NCI-H446 (cell line): Measurements from ENCODE around the gene OR8S1.
"Not testable (repeated sequence)": the region's sequence is repeated elsewhere in the genome, so short reads cannot be mapped to it uniquely, and the experiment has no call there.

Experiments used
- DNase-seq, 2 experiments: peaks; one replicate each; lab custom pipeline; 2025; lab: John Stamatoyannopoulos, UW

OR8S1 gene, protein sequence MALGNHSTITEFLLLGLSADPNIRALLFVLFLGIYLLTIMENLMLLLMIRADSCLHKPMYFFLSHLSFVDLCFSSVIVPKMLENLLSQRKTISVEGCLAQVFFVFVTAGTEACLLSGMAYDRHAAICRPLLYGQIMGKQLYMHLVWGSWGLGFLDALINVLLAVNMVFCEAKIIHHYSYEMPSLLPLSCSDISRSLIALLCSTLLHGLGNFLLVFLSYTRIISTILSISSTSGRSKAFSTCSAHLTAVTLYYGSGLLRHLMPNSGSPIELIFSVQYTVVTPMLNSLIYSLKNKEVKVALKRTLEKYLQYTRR

GRCh38 chr12:48525332-48525731 lies at the start of gene OR8S1:
TSS of gene OR8S1 (plus strand) at chr12:48525632. CDS start at chr12:48525632, 0 bp downstream.
- no peak for DNase-seq

- no peak for DNase-seq
These were observed 43.2 kb upstream of the OR8S1 start, which contains the start of gene C12orf54 for GRCh38 chr12:48482198-48482597. TSS of gene C12orf54 (plus strand) at chr12:48482498. CDS start at chr12:48483297, 799 bp downstream.

GRCh38 chr12:48482930-48483329 lies 42.5 kb upstream of the OR8S1 start:
- no peak for DNase-seq

DNA sequence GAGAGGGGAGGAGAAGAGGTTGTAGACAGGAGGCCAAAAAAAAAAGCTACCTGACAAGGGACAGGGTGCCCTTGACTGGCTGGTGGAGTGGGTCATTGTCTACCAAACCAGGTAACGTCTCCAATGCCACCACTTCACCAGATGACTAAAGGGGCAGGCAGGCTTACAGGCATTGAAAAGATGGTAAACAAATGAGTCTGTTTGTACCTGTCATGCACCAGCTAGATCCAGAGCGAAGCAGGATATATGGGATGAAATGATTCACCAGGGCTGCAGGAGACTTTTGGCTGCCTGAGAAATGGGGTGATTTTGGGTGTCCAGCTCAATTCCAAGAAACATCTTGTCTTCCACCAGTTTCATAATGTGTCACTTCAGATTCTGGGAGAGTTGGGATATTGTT lies 39.2 kb upstream of the OR8S1 start:
- no peak for DNase-seq

- DNase-seq: no peak
These were observed 38.8 kb upstream of the OR8S1 start for GRCh38 chr12:48486679-48487078.

- DNase-seq: no peak
These were observed 36.4 kb upstream of the OR8S1 start for GRCh38 chr12:48489012-48489411.

DNA sequence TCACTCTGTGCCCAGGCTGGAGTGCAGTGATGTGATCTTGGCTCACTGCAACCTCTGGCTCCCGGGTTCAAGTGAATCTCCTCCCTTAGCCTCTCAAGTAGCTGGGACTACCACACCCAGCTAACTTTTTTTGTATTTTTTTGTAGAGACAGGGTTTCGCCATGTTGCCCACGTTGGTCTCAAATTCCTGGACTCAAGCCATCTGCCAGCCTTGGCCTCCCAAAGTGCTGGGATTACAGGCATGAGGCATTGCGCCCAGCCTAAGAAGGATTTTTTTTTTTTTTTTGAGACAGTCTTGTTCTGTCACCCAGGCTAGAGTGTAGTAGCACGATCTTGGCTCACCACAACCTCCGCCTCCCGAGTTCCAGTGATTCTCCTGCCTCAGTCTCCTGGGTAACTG lies 36.0 kb upstream of the OR8S1 start:
- DNase-seq: not testable (repeated sequence)

- DNase-seq: not testable (repeated sequence)
These were observed 25.2 kb upstream of the OR8S1 start for GRCh38 chr12:48500281-48500680.

DNA sequence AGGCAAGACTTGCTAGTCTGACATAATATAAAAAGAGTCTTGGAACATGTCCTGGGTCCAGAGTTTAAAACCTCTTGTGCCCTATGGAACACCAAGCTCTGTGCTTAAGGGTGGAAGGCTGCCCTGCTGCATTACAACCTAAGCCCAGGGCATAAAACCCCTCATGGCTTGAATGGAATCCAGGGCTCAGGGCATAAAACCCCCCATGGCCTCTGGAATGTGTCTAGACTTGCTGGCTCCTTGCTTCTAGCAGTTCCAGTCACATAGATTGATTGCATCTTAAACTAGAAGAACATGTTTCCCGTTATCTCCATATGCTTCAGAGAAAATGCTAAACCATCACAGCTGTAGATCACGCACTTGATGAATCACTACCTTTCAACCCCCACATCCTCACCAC lies 18.6 kb upstream of the OR8S1 start:
- not testable (repeated sequence) for DNase-seq

DNA sequence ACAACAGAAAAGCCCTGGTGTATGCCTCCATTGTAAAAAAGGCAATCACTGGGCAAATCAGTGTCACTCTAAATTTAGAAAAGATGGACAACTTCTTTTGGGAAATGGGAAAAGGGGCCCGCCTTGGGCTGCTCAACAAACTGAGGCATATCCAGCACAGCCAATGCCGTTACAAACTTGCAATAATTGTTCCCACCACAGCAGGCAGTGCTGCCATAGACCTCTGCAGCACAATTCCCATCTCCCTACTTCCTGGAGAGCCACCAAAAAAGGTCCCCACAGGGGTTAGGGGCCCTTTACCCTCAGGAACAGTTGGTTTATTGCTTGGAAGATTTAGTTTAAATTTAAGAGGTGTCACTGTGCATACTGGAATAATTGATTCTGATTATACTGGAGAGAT lies 16.4 kb upstream of the OR8S1 start:
- no peak for DNase-seq

DNA sequence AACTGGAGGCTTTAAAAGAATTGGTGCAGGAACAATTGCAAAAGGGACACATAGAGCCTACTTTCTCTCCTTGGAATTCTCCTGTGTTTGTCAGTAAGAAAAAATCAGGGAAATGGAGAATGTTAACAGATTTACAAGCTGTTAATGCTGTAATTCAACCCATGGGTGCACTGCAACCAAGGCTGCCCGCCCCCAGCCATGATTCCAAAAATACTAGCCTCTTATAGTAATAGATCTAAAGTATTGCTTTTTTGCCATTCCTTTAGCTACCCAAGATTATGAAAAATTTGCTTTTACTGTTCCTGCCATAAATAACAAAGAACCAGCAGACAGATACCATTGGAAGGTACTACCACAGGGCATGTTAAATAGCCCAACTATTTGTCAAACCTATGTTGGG lies 15.3 kb upstream of the OR8S1 start:
- no peak for DNase-seq

GRCh38 chr12:48512855-48513254 lies 12.6 kb upstream of the OR8S1 start:
- no peak for DNase-seq

DNA sequence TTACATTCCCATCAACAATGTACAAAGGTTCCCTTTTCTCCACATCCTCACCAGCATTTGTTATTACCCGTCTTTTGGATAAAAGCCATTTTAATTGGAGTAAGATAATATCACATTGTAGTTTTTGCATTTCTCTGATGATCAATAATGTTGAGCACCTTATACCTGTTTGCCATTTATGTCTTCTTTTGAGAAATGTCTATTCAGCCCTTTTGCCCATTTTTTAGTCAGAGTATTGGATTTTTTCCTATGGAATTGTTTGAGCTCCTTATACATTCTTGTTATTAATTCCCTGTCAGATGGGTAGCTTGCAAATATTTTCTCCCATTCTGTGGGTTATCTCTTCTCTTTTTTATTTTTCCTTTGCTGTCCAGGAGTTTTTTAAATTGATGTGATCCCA lies 10.7 kb upstream of the OR8S1 start:
- DNase-seq: no peak

DNA sequence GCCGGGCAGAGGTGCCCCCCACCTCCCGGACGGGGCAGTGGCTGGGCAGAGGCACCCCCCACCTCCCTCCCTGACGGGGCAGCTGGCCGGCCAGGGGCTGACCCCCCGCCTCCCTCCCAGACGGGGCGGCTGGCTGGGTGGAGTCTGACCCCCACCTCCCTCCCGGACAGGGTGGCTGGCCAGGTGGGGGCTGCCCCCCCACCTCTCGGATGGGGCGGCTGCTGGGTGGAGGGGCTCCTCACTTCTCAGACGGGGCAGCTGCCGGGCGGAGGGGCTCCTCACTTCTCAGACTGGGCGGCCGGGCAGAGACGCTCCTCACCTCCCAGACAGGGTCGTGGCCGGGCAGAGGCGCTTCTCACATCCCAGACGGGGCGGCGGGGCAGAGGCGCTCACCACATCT lies 5.1 kb upstream of the OR8S1 start:
- not testable (repeated sequence) for DNase-seq

DNA sequence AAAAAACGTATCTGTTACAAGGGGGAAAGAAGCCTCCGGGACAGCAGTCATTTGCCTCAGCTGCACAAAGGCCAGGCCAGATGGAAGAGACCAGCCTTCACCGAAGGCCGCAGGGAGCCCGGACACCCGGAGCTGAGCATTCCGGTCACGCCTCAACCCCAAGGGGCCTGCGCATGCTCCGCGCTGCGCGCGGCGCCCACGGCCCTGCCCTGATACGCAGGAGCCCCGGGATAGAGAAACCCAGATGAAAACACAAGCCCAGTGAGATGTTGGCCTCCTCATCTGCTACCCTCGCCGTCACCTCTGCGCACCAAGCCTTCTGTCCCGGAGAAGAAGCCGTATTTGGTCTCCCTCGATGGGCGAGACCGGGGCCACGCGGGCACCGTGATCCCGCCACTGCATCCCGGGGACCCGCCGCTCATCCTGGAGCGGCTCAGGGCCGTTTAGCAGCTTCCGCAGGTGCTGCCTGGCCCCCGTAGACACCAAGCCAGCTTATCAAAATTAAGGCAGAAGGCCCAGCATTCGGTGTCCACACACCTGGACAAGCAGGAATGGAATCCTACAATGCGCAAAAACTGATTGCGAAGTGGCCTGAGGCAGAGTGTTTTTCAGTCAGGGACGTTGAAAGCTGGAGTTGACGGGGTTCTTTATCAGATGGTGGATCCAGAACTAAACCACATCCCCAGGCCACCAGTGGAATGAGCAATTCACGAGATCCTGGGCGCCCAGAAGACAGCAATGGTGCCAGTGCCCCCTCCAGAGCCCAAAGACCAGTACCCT lies 2.6 kb downstream of the OR8S1 start:
- DNase-seq: no peak

DNA sequence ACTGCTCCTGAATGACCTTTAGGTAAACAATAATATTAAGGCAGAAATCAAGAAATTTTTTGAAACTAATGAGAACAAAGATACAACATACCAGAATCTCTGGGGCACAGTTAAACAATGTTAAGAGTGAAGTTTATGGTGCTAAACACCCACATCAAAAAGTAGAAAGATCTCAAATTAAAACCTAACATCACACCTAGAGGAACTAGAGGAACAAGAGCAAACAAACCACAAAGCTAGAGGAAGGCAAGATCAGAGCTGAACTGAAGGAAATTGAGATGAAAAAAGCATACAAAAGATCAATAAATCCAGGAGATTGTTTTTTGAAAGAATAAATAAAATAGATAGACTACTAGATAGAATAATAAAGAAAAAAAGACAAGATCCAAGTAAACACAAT lies 7.2 kb downstream of the OR8S1 start:
- no peak for DNase-seq

DNA sequence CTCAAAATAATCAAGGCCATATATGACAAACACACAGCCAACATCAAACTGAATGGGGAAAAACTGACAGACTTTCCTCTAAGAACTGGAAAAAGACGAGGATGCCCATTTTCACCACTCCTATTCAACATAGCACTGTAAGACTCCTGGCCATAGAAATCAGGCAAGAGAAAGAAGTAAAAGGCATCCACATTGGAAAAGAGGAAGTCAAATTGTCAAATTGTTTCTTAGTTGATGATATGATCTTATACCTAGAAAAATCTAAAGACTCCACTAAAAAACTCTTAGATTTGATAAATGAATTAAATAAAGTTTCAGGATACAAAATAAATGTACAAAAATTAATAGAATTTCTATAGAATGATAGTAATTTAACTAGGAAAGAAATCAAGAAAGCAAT lies 11.2 kb downstream of the OR8S1 start:
- DNase-seq: no peak

DNA sequence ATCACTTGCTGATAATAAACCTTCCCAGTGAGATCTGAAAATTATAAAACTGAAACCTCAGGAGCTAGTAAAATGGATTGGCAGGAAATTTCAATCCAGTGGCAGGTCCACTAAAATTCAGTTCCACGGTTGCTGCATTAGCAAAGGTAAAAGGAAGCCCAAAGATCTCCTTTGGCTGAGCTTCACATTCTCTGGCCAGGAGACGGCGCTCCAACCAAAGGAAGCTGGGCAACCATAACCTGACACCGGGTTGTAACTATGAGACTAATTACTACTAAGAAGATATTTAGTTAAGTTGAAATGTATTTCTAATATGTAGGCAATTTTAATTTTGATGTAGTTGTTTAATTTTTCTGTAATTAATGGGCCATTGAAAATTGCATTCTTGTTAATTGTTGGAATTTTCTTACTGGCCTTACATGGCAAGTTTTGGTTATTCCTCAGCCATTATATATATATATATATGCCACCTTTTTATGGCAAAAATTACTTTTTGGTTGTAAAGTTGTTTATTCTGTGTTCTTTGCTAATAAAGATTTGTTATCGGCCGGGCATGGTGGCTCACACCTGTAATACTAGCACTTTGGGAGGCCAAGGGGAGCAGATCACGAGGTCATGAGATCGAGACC lies 17.0 kb downstream of the OR8S1 start:
- DNase-seq: peak; percentile 0 to 38

- no peak for DNase-seq
These were observed 20.5 kb downstream of the OR8S1 start for GRCh38 chr12:48545833-48546469.

- DNase-seq: not testable (repeated sequence)
These were observed 21.6 kb downstream of the OR8S1 start for GRCh38 chr12:48547012-48547411.

GRCh38 chr12:48551636-48552035 lies 26.2 kb downstream of the OR8S1 start:
- not testable (repeated sequence) for DNase-seq

GRCh38 chr12:48553666-48554343 lies 28.4 kb downstream of the OR8S1 start:
- DNase-seq: not testable (repeated sequence)
